HEK293 (cell line): Measurements from ENCODE around the gene IDI2.
A peak's percentile ranks its signal among the peaks of the same experiment; 100 is the strongest.

Experiments used
- CTCF ChIA-PET: fragments of 350-600 bp; formaldehyde crosslinking; extraction: SDS; loops from one replicate; lab custom pipeline; 2021; ENCODE audit warnings: antibody characterized with exemption; lab: Yijun Ruan, JAX
- POLR2A ChIA-PET: fragments of 300-600 bp; formaldehyde crosslinking; extraction: SDS; loops from one replicate; lab custom pipeline; 2020; ENCODE audit warnings: antibody characterized with exemption, inconsistent platforms; lab: Yijun Ruan, JAX
- H3K27ac ChIP-seq: fragments of 200-500 bp; sonication (Bioruptor generic); 2 replicates; pipeline ENCODE4 v1.5.1; 2014; ENCODE audit warnings: low read depth, low read length, control low read depth, inconsistent platforms; ENCODE audit errors: extremely low read depth
- H3K36me3 ChIP-seq, 2 experiments: fragments of 200-500 bp in 1 of 2; sonication (Bioruptor generic) in 1 of 2; 1 replicate in 1 of 2; 2 replicates in 1 of 2; pipeline ENCODE4 v1.5.1; 2014 to 2017; ENCODE audit warnings: inconsistent platforms in 2 of 2, low read length in 2 of 2; ENCODE audit not compliant: control insufficient read depth in 2 of 2, insufficient read depth in 1 of 2
- H3K4me1 ChIP-seq: fragments of 200-500 bp; sonication (Bioruptor generic); 2 replicates; pipeline ENCODE4 v1.5.1; 2014; ENCODE audit warnings: mild to moderate bottlenecking, low read length, inconsistent platforms; ENCODE audit not compliant: control insufficient read depth, insufficient read depth
- H3K4me3 ChIP-seq: 2 replicates; pipeline ENCODE4 v1.5.1; 2011; ENCODE audit warnings: low read depth, mild to moderate bottlenecking, control low read depth, low read length, moderate library complexity
- H3K9me3 ChIP-seq: fragments of 200-500 bp; sonication (Bioruptor generic); 2 replicates; pipeline ENCODE4 v1.5.1; 2014; ENCODE audit warnings: low read depth, low read length, inconsistent platforms; ENCODE audit not compliant: control insufficient read depth, insufficient read depth
- BCL11B ChIP-seq: fragments of 450-650 bp; formaldehyde crosslinking; IDR thresholded peaks from 2 replicates; pipeline ENCODE4 v1.5.1; 2016; ENCODE audit warnings: low read depth, missing biosample characterization, missing genetic modification characterization
- EGR2 ChIP-seq: fragments of 450-650 bp; formaldehyde crosslinking; IDR thresholded peaks from 2 replicates; pipeline ENCODE4 v1.5.1; 2016; ENCODE audit warnings: low read depth, missing biosample characterization, missing genetic modification characterization
- GFI1B ChIP-seq: fragments of 450-650 bp; formaldehyde crosslinking; IDR thresholded peaks from 2 replicates; pipeline ENCODE4 v1.5.1; 2016; ENCODE audit warnings: missing biosample characterization, missing genetic modification characterization
- IKZF3 ChIP-seq: fragments of 450-650 bp; IDR thresholded peaks from 2 replicates; pipeline ENCODE4 v1.5.0; 2018; ENCODE audit warnings: missing biosample characterization, mild to moderate bottlenecking, missing genetic modification characterization, moderate library complexity
- PRDM1 ChIP-seq: fragments of 450-650 bp; formaldehyde crosslinking; IDR thresholded peaks from 2 replicates; pipeline ENCODE4; 2016; ENCODE audit warnings: missing biosample characterization, missing genetic modification characterization
- RBAK ChIP-seq: fragments of 450-650 bp; formaldehyde crosslinking; IDR thresholded peaks from 2 replicates; pipeline ENCODE4 v1.5.1; 2016; ENCODE audit warnings: missing biosample characterization, missing genetic modification characterization
- TCF7L2 ChIP-seq: IDR thresholded peaks from 2 replicates; pipeline ENCODE4 v1.6.1; 2011; ENCODE audit warnings: low read depth, mild to moderate bottlenecking, inconsistent platforms, low read length, moderate library complexity, borderline replicate concordance
- ZBTB8A ChIP-seq: fragments of 450-650 bp; formaldehyde crosslinking; IDR thresholded peaks from 2 replicates; pipeline ENCODE4 v1.5.1; 2016; ENCODE audit warnings: missing biosample characterization, missing genetic modification characterization
- ZFHX2 ChIP-seq: fragments of 450-650 bp; formaldehyde crosslinking; conservative IDR thresholded peaks from 2 replicates; pipeline ENCODE4 v1.5.1; 2016; ENCODE audit warnings: missing biosample characterization, missing genetic modification characterization
- ZNF146 ChIP-seq: fragments of 450-650 bp; formaldehyde crosslinking; IDR thresholded peaks from 2 replicates; pipeline ENCODE4 v1.5.1; 2016; ENCODE audit warnings: missing biosample characterization, missing genetic modification characterization
- ZNF169 ChIP-seq: fragments of 450-650 bp; formaldehyde crosslinking; IDR thresholded peaks from 2 replicates; pipeline ENCODE4 v1.5.1; 2016; ENCODE audit warnings: missing biosample characterization, missing genetic modification characterization
- ZNF354C ChIP-seq: fragments of 450-650 bp; formaldehyde crosslinking; IDR thresholded peaks from 2 replicates; pipeline ENCODE4 v1.5.1; 2016; ENCODE audit warnings: missing biosample characterization, missing genetic modification characterization, low read depth, borderline replicate concordance
- ZNF510 ChIP-seq: fragments of 450-650 bp; formaldehyde crosslinking; IDR thresholded peaks from 2 replicates; pipeline ENCODE4 v1.5.1; 2018; ENCODE audit warnings: mild to moderate bottlenecking, missing genetic modification characterization, missing biosample characterization; ENCODE audit not compliant: insufficient replicate concordance
- ZNF561 ChIP-seq: fragments of 450-650 bp; IDR thresholded peaks from 2 replicates; pipeline ENCODE4 v1.5.1; 2018; ENCODE audit warnings: missing biosample characterization, missing genetic modification characterization, borderline replicate concordance
- ZNF585B ChIP-seq: fragments of 450-650 bp; formaldehyde crosslinking; IDR thresholded peaks from 2 replicates; pipeline ENCODE4 v1.5.1; 2016; ENCODE audit warnings: missing biosample characterization, missing genetic modification characterization
- ZNF610 ChIP-seq: fragments of 450-650 bp; formaldehyde crosslinking; IDR thresholded peaks from 2 replicates; pipeline ENCODE4 v1.5.1; 2016; ENCODE audit warnings: missing biosample characterization, missing genetic modification characterization, borderline replicate concordance
- ZNF624 ChIP-seq: fragments of 450-650 bp; formaldehyde crosslinking; IDR thresholded peaks from 2 replicates; pipeline ENCODE4 v1.5.1; 2017; ENCODE audit warnings: missing biosample characterization, missing genetic modification characterization
- ZNF654 ChIP-seq: fragments of 450-650 bp; formaldehyde crosslinking; IDR thresholded peaks from 2 replicates; pipeline ENCODE4 v1.5.1; 2016; ENCODE audit warnings: low read depth, missing biosample characterization, missing genetic modification characterization
- ZNF660 ChIP-seq: fragments of 450-650 bp; IDR thresholded peaks from 2 replicates; pipeline ENCODE4 v1.5.1; 2018; ENCODE audit warnings: missing biosample characterization, mild to moderate bottlenecking, missing genetic modification characterization
- ZNF664 ChIP-seq: fragments of 450-650 bp; formaldehyde crosslinking; IDR thresholded peaks from 2 replicates; pipeline ENCODE4 v1.5.1; 2016; ENCODE audit warnings: missing biosample characterization, missing genetic modification characterization
- ZNF830 ChIP-seq: fragments of 450-650 bp; IDR thresholded peaks from 2 replicates; pipeline ENCODE4 v1.5.0; 2018; ENCODE audit warnings: missing biosample characterization, missing genetic modification characterization, low read depth, mild to moderate bottlenecking, moderate library complexity
- ZSCAN23 ChIP-seq: fragments of 450-650 bp; formaldehyde crosslinking; IDR thresholded peaks from 2 replicates; pipeline ENCODE4 v1.5.1; 2016; ENCODE audit warnings: missing biosample characterization, missing genetic modification characterization
- ZSCAN4 ChIP-seq: fragments of 450-650 bp; formaldehyde crosslinking; IDR thresholded peaks from 2 replicates; pipeline ENCODE4 v1.5.1; 2017; ENCODE audit warnings: missing biosample characterization, missing genetic modification characterization

The IDI2 gene

DNA sequence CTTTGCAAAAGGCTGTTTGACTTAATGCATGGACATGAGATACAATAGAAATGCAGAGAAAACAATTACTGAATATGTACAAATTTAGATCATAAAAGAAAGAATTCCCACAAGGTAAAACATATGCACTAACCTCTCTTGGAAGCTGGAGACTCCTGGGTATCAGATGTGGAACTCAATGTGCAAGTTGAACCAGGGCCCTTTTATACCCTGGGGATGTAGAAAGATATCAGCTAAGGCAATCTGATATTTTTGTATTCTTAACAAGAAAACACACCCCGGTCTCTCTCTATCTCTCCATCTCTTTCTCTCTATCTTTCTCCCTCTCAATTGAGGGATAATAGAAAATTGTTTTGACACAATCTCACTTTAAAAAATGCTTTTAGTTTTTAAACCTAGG lies at the start of gene IDI2:
IDI2 (minus strand) TSS at position 177 of the 400 bp plus-strand sequence. CDS start 1,136 bp downstream, outside the sequence.
- Histone ChIP-seq H3K4me3 (no peak within 1 kb of the TSS), H3K36me3 (peaks cover 3% of the 10 kb centered on the region in 2 experiments; a peak in 2 of 3 replicates), H3K4me1 (no peaks in the 10 kb centered on the region)
- POLR2A ChIA-PET, result interaction anchor here (2.4 kb wide), 1 partner anchor 23 kb away, joined by 5 read pairs; the partner anchor contains the start of gene IDI1
- TF ChIP-seq ZNF585B (tag by site-specific recombination), result no peak
- TF ChIP-seq ZNF510, result no peak
- TF ChIP-seq ZSCAN23 (tag by site-specific recombination), result no peak
- TF ChIP-seq ZNF664 (tag by site-specific recombination), result no peak
- no peak for TF ChIP-seq ZNF146 (tag by site-specific recombination)
- TF ChIP-seq ZBTB8A (tag by site-specific recombination), result no peak
- no peak for TF ChIP-seq ZNF660 (tag by site-specific recombination)
- no peak for TF ChIP-seq IKZF3 (tag by site-specific recombination)
- no peak for TF ChIP-seq GFI1B (tag by site-specific recombination)
- TF ChIP-seq BCL11B (tag by site-specific recombination), result no peak
- TF ChIP-seq ZNF610 (tag by site-specific recombination), result no peak
- no peak for TF ChIP-seq ZNF561 (tag by site-specific recombination)
- no peak for TF ChIP-seq ZSCAN4 (tag by site-specific recombination)
- TF ChIP-seq TCF7L2, result no peak
- no peak for TF ChIP-seq ZNF169 (tag by site-specific recombination)
- TF ChIP-seq RBAK (tag by site-specific recombination), result no peak
- TF ChIP-seq, all 188 proteins: peak for 0
- H3K27ac ChIP-seq, result no peak within 1 kb of the TSS
- CTCF ChIA-PET, result no interaction called here
- H3K9me3 ChIP-seq, result no peaks in the 10 kb centered on the region

DNA sequence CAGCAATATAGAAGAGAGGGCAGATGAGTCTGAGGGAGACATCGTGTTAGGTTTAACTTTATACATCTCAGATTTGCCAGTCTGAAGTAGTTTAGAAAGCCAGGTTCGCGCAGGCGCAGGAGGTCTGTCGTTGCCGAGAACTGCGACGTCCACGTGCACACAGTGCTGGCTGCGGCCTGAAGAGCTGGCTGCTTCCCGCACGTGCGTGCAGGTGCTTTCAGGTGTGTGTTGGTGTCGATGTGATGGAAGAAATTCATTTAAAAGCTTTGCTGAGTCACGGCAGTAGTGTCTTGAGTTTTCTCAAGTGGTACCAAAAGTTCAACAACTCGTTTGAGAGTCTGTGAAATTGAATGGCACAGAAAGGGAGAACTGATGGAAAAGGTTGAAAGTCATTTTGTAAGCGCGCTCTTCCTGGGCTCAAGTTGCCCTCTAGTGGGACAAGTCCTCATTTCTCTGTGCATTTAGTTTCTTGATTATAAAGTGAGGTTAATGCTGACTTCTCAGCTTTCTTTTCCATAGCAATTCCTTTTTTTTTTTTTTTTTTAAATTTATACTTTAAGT lies 49.2 kb upstream of the IDI2 start:
- peaks cover 14 to 48% of the 10 kb centered on the region in 2 experiments for H3K36me3 ChIP-seq
- no peak overlapping the region for H3K4me3 ChIP-seq
- TF ChIP-seq ZNF354C (tag by site-specific recombination) (no peak), PRDM1 (peak; percentile 86), ZNF624 (no peak), ZNF654 (tag by site-specific recombination) (peak; percentile 33)
- H3K27ac ChIP-seq, result no peak overlapping the region
- H3K4me1 ChIP-seq, result no peaks in the 10 kb centered on the region
- ChIA-PET POLR2A (interaction anchor here (2.4 kb wide), 1 partner anchor 26 kb away, joined by 8 read pairs; the partner anchor contains the start of gene IDI1), CTCF (interaction anchor here (0.6 kb wide), 2 partner anchors 50 to 53 kb away, joined by 3 to 5 read pairs; no protein-coding TSS in a partner anchor)
- no peaks in the 10 kb centered on the region for H3K9me3 ChIP-seq

DNA sequence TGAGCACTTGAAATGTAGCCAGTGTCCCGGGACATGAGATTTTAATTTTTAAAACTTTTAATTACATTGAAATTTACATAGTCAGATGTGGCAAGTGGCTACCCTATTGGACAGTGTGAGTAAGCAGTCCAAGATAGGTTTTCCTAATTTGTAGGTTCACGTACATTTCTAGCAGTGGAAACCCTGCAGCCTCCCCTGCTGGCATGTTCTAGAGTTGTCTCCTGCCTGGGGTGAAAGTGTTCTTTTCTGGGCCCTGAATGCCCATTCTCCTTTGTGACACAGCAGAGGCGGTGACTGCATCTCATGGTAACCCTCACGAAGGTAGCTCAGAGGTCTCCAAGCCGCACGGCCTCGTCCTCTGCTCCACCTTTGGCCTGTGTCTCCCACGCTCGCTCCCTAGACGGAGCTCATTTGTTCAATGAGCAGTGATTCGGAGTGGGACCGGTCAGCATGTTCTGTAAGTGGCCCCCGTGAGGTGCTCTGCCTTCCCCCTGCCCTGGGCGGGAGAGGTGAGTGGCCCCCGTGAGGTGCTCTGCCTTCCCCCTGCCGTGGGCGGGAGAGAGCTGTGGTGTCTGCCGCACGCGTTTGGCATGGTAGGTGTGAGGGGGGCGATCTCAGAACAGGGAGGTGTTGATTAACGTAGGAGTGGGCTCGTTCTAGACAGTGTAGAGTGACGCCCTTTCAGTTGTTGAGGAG lies 48.5 kb upstream of the IDI2 start:
- Histone ChIP-seq H3K36me3 (peaks cover 14 to 42% of the 10 kb centered on the region in 2 experiments), H3K4me1 (no peaks in the 10 kb centered on the region), H3K27ac (no peak overlapping the region), H3K9me3 (no peaks in the 10 kb centered on the region), H3K4me3 (no peak overlapping the region)
- TF ChIP-seq ZFHX2 (0 out of 2 replicates have a peak, but pooled peaks have one; percentile 29), ZNF830 (tag by site-specific recombination) (no peak), EGR2 (tag by site-specific recombination) (peak; percentile 63; the same call in 1 of the 2 replicates)
- ChIA-PET CTCF (interaction anchor here (0.6 to 0.7 kb wide), 2 partner anchors 18 to 53 kb away, joined by 3 to 5 read pairs; no protein-coding TSS in a partner anchor), POLR2A (interaction anchor here (2.4 kb wide), 1 partner anchor 25 kb away, joined by 8 read pairs; the partner anchor contains the start of gene IDI1)
